ENCODE measurements around the gene FDXR. TPM values are rescaled to one million over a fixed set of nuclear protein-coding genes. Genes with fewer than 3 reads are reported as not detected.

The FDXR gene
- total and polyA plus RNA-seq, 9 of the 15 experiments (the other 6 are each of a cell fraction or from before 2014, with no cell fraction given): 0.89 to 70.7 (median 30.9) TPM

DNA sequence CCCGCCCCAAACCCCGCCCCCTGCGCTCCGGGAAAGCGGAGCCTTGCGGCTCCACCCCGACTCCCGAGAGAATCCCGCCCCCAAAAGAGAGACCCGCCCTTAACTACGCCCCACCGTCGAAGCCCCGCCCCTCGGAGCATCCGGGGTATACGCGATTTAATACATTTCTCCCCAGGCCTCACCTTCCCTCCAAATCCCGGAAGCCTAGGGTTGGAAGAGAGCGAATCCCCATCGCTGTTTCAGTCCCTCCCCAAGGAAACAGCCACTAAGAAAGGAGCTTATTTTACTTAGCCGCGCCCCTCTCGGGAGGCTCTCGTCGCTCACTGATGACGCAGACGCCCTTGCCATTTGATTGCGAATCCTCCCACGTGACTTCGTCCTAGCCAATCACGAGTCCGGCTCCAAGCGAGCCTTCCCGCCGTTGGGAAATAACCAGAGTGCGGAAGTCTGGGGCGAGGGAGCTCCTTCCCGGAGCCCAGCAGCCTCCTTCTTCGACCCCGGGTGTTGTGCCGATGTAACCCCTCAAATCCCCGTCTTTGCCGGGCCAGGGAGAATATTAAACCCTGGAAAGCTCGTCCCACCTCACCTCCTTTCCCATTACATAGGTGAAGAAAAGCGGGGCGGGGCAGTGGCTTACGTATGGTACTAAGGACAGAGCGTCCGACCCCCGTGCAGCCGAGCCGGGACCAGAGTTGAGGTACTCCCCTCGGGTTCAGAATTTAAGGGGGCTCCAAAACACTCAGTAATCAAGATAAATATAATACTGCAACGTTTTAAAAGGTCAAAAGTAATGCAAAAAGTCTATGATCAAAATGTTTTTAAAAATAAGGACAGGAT, 461 bp upstream of the FDXR start (continued):
- TF ChIP-seq FIP1L1 (IDR thresholded peaks at IDR 0.05; ENCODE audit: low read depth, low read length, poor library complexity, severe bottlenecking) (no peak), ZNF431 (CRISPR knock-in tag; IDR thresholded peaks at IDR 0.05) (no peak), ZNF668 (CRISPR knock-in tag; IDR thresholded peaks at IDR 0.05) (no peak), FUS (optimal IDR thresholded peaks at IDR 0.05; ENCODE audit: low read depth, low read length) (no peak), ZNF347 (CRISPR knock-in tag; IDR thresholded peaks at IDR 0.05; ENCODE audit: low read depth) (no peak), NFE2 (IDR thresholded peaks at IDR 0.05; ENCODE audit: low read depth) (no peak), TRIM28 (IDR thresholded peaks at IDR 0.05) (0 out of 2 replicates have a peak, but pooled peaks have one; percentile 29), HOXB6 (CRISPR knock-in tag; IDR thresholded peaks at IDR 0.05; ENCODE audit: borderline replicate concordance) (0 out of 2 replicates have a peak, but pooled peaks have one; percentile 42)
- TF ChIP-seq, protein P1, sequence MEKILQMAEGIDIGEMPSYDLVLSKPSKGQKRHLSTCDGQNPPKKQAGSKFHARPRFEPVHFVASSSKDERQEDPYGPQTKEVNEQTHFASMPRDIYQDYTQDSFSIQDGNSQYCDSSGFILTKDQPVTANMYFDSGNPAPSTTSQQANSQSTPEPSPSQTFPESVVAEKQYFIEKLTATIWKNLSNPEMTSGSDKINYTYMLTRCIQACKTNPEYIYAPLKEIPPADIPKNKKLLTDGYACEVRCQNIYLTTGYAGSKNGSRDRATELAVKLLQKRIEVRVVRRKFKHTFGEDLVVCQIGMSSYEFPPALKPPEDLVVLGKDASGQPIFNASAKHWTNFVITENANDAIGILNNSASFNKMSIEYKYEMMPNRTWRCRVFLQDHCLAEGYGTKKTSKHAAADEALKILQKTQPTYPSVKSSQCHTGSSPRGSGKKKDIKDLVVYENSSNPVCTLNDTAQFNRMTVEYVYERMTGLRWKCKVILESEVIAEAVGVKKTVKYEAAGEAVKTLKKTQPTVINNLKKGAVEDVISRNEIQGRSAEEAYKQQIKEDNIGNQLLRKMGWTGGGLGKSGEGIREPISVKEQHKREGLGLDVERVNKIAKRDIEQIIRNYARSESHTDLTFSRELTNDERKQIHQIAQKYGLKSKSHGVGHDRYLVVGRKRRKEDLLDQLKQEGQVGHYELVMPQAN (IDR thresholded peaks at IDR 0.05; ENCODE audit: borderline replicate concordance): peak; percentile 62; the same call in 1 of the 2 replicates
- TF ChIP-seq, protein P2, sequence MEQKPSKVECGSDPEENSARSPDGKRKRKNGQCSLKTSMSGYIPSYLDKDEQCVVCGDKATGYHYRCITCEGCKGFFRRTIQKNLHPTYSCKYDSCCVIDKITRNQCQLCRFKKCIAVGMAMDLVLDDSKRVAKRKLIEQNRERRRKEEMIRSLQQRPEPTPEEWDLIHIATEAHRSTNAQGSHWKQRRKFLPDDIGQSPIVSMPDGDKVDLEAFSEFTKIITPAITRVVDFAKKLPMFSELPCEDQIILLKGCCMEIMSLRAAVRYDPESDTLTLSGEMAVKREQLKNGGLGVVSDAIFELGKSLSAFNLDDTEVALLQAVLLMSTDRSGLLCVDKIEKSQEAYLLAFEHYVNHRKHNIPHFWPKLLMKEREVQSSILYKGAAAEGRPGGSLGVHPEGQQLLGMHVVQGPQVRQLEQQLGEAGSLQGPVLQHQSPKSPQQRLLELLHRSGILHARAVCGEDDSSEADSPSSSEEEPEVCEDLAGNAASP (IDR thresholded peaks at IDR 0.05): no peak
- TF ChIP-seq, protein P3, sequence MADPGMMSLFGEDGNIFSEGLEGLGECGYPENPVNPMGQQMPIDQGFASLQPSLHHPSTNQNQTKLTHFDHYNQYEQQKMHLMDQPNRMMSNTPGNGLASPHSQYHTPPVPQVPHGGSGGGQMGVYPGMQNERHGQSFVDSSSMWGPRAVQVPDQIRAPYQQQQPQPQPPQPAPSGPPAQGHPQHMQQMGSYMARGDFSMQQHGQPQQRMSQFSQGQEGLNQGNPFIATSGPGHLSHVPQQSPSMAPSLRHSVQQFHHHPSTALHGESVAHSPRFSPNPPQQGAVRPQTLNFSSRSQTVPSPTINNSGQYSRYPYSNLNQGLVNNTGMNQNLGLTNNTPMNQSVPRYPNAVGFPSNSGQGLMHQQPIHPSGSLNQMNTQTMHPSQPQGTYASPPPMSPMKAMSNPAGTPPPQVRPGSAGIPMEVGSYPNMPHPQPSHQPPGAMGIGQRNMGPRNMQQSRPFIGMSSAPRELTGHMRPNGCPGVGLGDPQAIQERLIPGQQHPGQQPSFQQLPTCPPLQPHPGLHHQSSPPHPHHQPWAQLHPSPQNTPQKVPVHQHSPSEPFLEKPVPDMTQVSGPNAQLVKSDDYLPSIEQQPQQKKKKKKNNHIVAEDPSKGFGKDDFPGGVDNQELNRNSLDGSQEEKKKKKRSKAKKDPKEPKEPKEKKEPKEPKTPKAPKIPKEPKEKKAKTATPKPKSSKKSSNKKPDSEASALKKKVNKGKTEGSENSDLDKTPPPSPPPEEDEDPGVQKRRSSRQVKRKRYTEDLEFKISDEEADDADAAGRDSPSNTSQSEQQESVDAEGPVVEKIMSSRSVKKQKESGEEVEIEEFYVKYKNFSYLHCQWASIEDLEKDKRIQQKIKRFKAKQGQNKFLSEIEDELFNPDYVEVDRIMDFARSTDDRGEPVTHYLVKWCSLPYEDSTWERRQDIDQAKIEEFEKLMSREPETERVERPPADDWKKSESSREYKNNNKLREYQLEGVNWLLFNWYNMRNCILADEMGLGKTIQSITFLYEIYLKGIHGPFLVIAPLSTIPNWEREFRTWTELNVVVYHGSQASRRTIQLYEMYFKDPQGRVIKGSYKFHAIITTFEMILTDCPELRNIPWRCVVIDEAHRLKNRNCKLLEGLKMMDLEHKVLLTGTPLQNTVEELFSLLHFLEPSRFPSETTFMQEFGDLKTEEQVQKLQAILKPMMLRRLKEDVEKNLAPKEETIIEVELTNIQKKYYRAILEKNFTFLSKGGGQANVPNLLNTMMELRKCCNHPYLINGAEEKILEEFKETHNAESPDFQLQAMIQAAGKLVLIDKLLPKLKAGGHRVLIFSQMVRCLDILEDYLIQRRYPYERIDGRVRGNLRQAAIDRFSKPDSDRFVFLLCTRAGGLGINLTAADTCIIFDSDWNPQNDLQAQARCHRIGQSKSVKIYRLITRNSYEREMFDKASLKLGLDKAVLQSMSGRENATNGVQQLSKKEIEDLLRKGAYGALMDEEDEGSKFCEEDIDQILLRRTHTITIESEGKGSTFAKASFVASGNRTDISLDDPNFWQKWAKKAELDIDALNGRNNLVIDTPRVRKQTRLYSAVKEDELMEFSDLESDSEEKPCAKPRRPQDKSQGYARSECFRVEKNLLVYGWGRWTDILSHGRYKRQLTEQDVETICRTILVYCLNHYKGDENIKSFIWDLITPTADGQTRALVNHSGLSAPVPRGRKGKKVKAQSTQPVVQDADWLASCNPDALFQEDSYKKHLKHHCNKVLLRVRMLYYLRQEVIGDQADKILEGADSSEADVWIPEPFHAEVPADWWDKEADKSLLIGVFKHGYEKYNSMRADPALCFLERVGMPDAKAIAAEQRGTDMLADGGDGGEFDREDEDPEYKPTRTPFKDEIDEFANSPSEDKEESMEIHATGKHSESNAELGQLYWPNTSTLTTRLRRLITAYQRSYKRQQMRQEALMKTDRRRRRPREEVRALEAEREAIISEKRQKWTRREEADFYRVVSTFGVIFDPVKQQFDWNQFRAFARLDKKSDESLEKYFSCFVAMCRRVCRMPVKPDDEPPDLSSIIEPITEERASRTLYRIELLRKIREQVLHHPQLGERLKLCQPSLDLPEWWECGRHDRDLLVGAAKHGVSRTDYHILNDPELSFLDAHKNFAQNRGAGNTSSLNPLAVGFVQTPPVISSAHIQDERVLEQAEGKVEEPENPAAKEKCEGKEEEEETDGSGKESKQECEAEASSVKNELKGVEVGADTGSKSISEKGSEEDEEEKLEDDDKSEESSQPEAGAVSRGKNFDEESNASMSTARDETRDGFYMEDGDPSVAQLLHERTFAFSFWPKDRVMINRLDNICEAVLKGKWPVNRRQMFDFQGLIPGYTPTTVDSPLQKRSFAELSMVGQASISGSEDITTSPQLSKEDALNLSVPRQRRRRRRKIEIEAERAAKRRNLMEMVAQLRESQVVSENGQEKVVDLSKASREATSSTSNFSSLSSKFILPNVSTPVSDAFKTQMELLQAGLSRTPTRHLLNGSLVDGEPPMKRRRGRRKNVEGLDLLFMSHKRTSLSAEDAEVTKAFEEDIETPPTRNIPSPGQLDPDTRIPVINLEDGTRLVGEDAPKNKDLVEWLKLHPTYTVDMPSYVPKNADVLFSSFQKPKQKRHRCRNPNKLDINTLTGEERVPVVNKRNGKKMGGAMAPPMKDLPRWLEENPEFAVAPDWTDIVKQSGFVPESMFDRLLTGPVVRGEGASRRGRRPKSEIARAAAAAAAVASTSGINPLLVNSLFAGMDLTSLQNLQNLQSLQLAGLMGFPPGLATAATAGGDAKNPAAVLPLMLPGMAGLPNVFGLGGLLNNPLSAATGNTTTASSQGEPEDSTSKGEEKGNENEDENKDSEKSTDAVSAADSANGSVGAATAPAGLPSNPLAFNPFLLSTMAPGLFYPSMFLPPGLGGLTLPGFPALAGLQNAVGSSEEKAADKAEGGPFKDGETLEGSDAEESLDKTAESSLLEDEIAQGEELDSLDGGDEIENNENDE (IDR thresholded peaks at IDR 0.05; ENCODE audit: low read depth, low read length): no peak
